ENCODE results near the gene NME3. TPM values are rescaled to one million over a fixed set of nuclear protein-coding genes. Genes with fewer than 3 reads are reported as not detected.

The NME3 gene
- total RNA-seq, 1 experiment from 2014 or later: 86.8 TPM

GRCh38 chr16:1743376-1744337 lies 27.7 kb downstream of the NME3 start:
- Mint-ChIP-seq H3K9me3 (no peaks in the 10 kb centered on the region), H3K4me1 (no peaks in the 10 kb centered on the region), H3K36me3 (peaks cover under 1% of the 10 kb centered on the region; the same call in 1 of the 2 replicates), H3K27ac (no peak overlapping the region), H3K27me3 (ENCODE audit: low read depth) (no peaks in the 10 kb centered on the region), H3K4me3 (no peak overlapping the region)
- POLR2A ChIA-PET: no interaction called here
- CTCF ChIA-PET: no interaction called here
- ATAC-seq: no peak
- DNase-seq (ENCODE audit: low spot score): no peak
- TF ChIP-seq MAX (CRISPR knock-in tag; IDR thresholded peaks at IDR 0.05): no peak
- no peak for TF ChIP-seq FOXP4 (CRISPR knock-in tag; IDR thresholded peaks at IDR 0.05)
- no peak for TF ChIP-seq PRRX2 (CRISPR knock-in tag; IDR thresholded peaks at IDR 0.05)
- no peak for TF ChIP-seq E2F1 (CRISPR knock-in tag; IDR thresholded peaks at IDR 0.05)
- TF ChIP-seq TCF7 (CRISPR knock-in tag; IDR thresholded peaks at IDR 0.05; ENCODE audit: low read depth): no peak
- TF ChIP-seq ERG (CRISPR knock-in tag; IDR thresholded peaks at IDR 0.05): no peak
- TF ChIP-seq ZBTB21 (CRISPR knock-in tag; IDR thresholded peaks at IDR 0.05; ENCODE audit: borderline replicate concordance): no peak
- TF ChIP-seq IRF1 (CRISPR knock-in tag; IDR thresholded peaks at IDR 0.05): no peak
- no peak for TF ChIP-seq EMX1 (CRISPR knock-in tag; IDR thresholded peaks at IDR 0.05)
- no peak for TF ChIP-seq FOXP1 (CRISPR knock-in tag; IDR thresholded peaks at IDR 0.05; ENCODE audit: borderline replicate concordance)
- TF ChIP-seq ZNF219 (CRISPR knock-in tag; IDR thresholded peaks at IDR 0.05; ENCODE audit: borderline replicate concordance): no peak
- TF ChIP-seq ZNF425 (CRISPR knock-in tag; conservative IDR thresholded peaks at IDR 0.05): no peak

- Mint-ChIP-seq H3K27me3 (ENCODE audit: low read depth) (no peaks in the 10 kb centered on the region), H3K9me3 (no peaks in the 10 kb centered on the region), H3K4me1 (no peaks in the 10 kb centered on the region), H3K4me3 (no peak overlapping the region), H3K36me3 (no peaks in the 10 kb centered on the region), H3K27ac (no peak overlapping the region)
- CTCF ChIA-PET: interaction anchor here (2.0 kb wide), 1 partner anchor 18 kb away, joined by 6 read pairs; no protein-coding TSS in a partner anchor
- DNase-seq (ENCODE audit: low spot score) (no peak), ATAC-seq (no peak)
- POLR2A ChIA-PET: no interaction called here
- no peak for TF ChIP-seq MLX (CRISPR knock-in tag; IDR thresholded peaks at IDR 0.05)
- no peak for TF ChIP-seq RORB (CRISPR knock-in tag; IDR thresholded peaks at IDR 0.05)
- no peak for TF ChIP-seq NR1H2 (CRISPR knock-in tag; IDR thresholded peaks at IDR 0.05)
- TF ChIP-seq NR2C2 (CRISPR knock-in tag; IDR thresholded peaks at IDR 0.05): no peak
- TF ChIP-seq ZBTB43 (CRISPR knock-in tag; IDR thresholded peaks at IDR 0.05): no peak
- no peak for TF ChIP-seq ETV6 (CRISPR knock-in tag; IDR thresholded peaks at IDR 0.05)
- no peak for TF ChIP-seq ZNF416 (CRISPR knock-in tag; IDR thresholded peaks at IDR 0.05)
- no peak for TF ChIP-seq TEAD4 (CRISPR knock-in tag; IDR thresholded peaks at IDR 0.05)
- TF ChIP-seq ZNF232 (CRISPR knock-in tag; IDR thresholded peaks at IDR 0.05): no peak
- TF ChIP-seq ZBTB21 (CRISPR knock-in tag; IDR thresholded peaks at IDR 0.05; ENCODE audit: borderline replicate concordance): no peak
Observed at GRCh38 chr16:1741553-1742165, 29.7 kb downstream of the NME3 start.
